Right renal cortex interstitium (tissue), 3 donors: ENCODE data around the gene TAF1L. TPM values are rescaled to one million over a fixed set of nuclear protein-coding genes. Genes with fewer than 3 reads are reported as not detected.
"Not testable (repeated sequence)": the region's sequence is repeated elsewhere in the genome, so short reads cannot be mapped to it uniquely, and the experiment has no call there.

ENCODE experiments used
- DNase-seq, 3 donors: peaks; one replicate each; pipeline ENCODE4 v3.0.0-alpha.2; 2013; ENCODE audit warnings: low read depth in 3 of 3, low spot score in 2 of 3
- polyA plus RNA-seq, 3 donors: library from polyadenylated mRNA; unstranded; fragments of 120-200 nt; gene quantifications; one replicate each; pipeline ENCODE4 v1.2.1, GENCODE V29; 2013; ENCODE audit not compliant: insufficient read length in 3 of 3

Gene TAF1L
- polyA plus RNA-seq = under 1 TPM; 0.10 TPM

GRCh38 chr9:32635362-32635761 is at the start of gene TAF1L:
Gene TAF1L, minus strand, starts transcription at chr9:32635669. Its CDS starts 90 bp downstream, at chr9:32635579.
- no peak for DNase-seq

GRCh38 chr9:32681751-32682150 is 46.3 kb upstream of the TAF1L start:
- no peak for DNase-seq

GRCh38 chr9:32677931-32678330 is 42.5 kb upstream of the TAF1L start:
- no peak for DNase-seq

- no peak for DNase-seq
Measured at GRCh38 chr9:32672469-32672868, 37.0 kb upstream of the TAF1L start.

GRCh38 chr9:32671333-32671732 is 35.9 kb upstream of the TAF1L start:
- no peak for DNase-seq

- no peak for DNase-seq
Measured at GRCh38 chr9:32665101-32665500, 29.6 kb upstream of the TAF1L start.

- DNase-seq = no peak
Measured at GRCh38 chr9:32663741-32664140, 28.3 kb upstream of the TAF1L start.

GRCh38 chr9:32647671-32648070 is 12.2 kb upstream of the TAF1L start:
- no peak for DNase-seq

- DNase-seq = no peak
Measured at GRCh38 chr9:32644698-32645097, 9.2 kb upstream of the TAF1L start.

- not testable (repeated sequence) for DNase-seq
Measured at GRCh38 chr9:32633151-32633550, 2.3 kb downstream of the TAF1L start.

GRCh38 chr9:32631991-32632390 is 3.5 kb downstream of the TAF1L start:
- no peak for DNase-seq

GRCh38 chr9:32627394-32627954 is 8.0 kb downstream of the TAF1L start:
- no peak for DNase-seq

GRCh38 chr9:32625320-32625719 is 10.1 kb downstream of the TAF1L start:
- DNase-seq = no peak

GRCh38 chr9:32622948-32623347 is 12.5 kb downstream of the TAF1L start:
- DNase-seq = no peak

- DNase-seq = no peak
Measured at GRCh38 chr9:32618261-32618660, 17.2 kb downstream of the TAF1L start.

GRCh38 chr9:32606811-32607210 is 28.7 kb downstream of the TAF1L start:
- DNase-seq = no peak

- no peak for DNase-seq
Measured at GRCh38 chr9:32603914-32604852, 31.3 kb downstream of the TAF1L start.

- not testable (repeated sequence) for DNase-seq
Measured at GRCh38 chr9:32599021-32599420, 36.4 kb downstream of the TAF1L start.

- DNase-seq = no peak
Measured at GRCh38 chr9:32596936-32597335, 38.5 kb downstream of the TAF1L start.

GRCh38 chr9:32596096-32596865 is 39.2 kb downstream of the TAF1L start:
- no peak for DNase-seq

- no peak for DNase-seq
Measured at GRCh38 chr9:32590898-32591297, 44.6 kb downstream of the TAF1L start.
